SKM-1 treated with dmso at 0.1 percent for 144 hours (cell line): ENCODE results near the gene ZMYM3.
"Not testable (repeated sequence)": the region's sequence is repeated elsewhere in the genome, so short reads cannot be mapped to it uniquely, and the experiment has no call there.

Source experiments
- DNase-seq: peaks from one replicate; lab custom pipeline; 2025; ENCODE audit not compliant: unreplicated experiment; lab: John Stamatoyannopoulos, UW

Gene ZMYM3

GRCh38 chrX:71254092-71254963 is at the start of gene ZMYM3:
Gene ZMYM3, minus strand, starts transcription at chrX:71254140. Its CDS starts 885 bp downstream, at chrX:71253255.
- DNase-seq: peak; percentile 54

GRCh38 chrX:71302461-71303213 is 48.7 kb upstream of the ZMYM3 start:
- peak; percentile 25 for DNase-seq

GRCh38 chrX:71301195-71301924 is 47.4 kb upstream of the ZMYM3 start, which contains the start of gene ITGB1BP2:
Gene ITGB1BP2, plus strand, starts transcription at chrX:71301750. Its CDS starts 57 bp downstream, at chrX:71301807.
- DNase-seq: no peak

GRCh38 chrX:71300495-71300894 is 46.6 kb upstream of the ZMYM3 start:
- DNase-seq: not testable (repeated sequence)

- not testable (repeated sequence) for DNase-seq
These were observed 46.1 kb upstream of the ZMYM3 start for GRCh38 chrX:71300064-71300463.

- DNase-seq: no peak
These were observed 44.2 kb upstream of the ZMYM3 start for GRCh38 chrX:71298119-71298518.

- no peak for DNase-seq
These were observed 42.9 kb upstream of the ZMYM3 start for GRCh38 chrX:71296806-71297205.

- DNase-seq: no peak
These were observed 38.9 kb upstream of the ZMYM3 start for GRCh38 chrX:71292669-71293365.

- no peak for DNase-seq
These were observed 37.4 kb upstream of the ZMYM3 start for GRCh38 chrX:71291381-71291780.

- DNase-seq: no peak
These were observed 32.0 kb upstream of the ZMYM3 start for GRCh38 chrX:71285929-71286328.

GRCh38 chrX:71283403-71284143 is 29.6 kb upstream of the ZMYM3 start, which contains the start of gene NONO:
Gene NONO, plus strand, starts transcription at chrX:71283635. Its CDS starts 7,003 bp downstream, at chrX:71290638.
- DNase-seq: peak; percentile 87

- no peak for DNase-seq
These were observed 28.8 kb upstream of the ZMYM3 start for GRCh38 chrX:71282514-71283402.

- DNase-seq: not testable (repeated sequence)
These were observed 27.4 kb upstream of the ZMYM3 start for GRCh38 chrX:71281300-71281699.

- DNase-seq: not testable (repeated sequence)
These were observed 18.4 kb upstream of the ZMYM3 start for GRCh38 chrX:71272313-71272712.

- DNase-seq: no peak
These were observed 16.0 kb upstream of the ZMYM3 start for GRCh38 chrX:71269801-71270395.

GRCh38 chrX:71268624-71269023 is 14.7 kb upstream of the ZMYM3 start:
- not testable (repeated sequence) for DNase-seq

GRCh38 chrX:71256856-71257255 is 2.9 kb upstream of the ZMYM3 start:
- DNase-seq: no peak

GRCh38 chrX:71256051-71256450 is 2.1 kb upstream of the ZMYM3 start:
- DNase-seq: no peak
